ENCODE data around the gene PRSS38.

Gene PRSS38

DNA sequence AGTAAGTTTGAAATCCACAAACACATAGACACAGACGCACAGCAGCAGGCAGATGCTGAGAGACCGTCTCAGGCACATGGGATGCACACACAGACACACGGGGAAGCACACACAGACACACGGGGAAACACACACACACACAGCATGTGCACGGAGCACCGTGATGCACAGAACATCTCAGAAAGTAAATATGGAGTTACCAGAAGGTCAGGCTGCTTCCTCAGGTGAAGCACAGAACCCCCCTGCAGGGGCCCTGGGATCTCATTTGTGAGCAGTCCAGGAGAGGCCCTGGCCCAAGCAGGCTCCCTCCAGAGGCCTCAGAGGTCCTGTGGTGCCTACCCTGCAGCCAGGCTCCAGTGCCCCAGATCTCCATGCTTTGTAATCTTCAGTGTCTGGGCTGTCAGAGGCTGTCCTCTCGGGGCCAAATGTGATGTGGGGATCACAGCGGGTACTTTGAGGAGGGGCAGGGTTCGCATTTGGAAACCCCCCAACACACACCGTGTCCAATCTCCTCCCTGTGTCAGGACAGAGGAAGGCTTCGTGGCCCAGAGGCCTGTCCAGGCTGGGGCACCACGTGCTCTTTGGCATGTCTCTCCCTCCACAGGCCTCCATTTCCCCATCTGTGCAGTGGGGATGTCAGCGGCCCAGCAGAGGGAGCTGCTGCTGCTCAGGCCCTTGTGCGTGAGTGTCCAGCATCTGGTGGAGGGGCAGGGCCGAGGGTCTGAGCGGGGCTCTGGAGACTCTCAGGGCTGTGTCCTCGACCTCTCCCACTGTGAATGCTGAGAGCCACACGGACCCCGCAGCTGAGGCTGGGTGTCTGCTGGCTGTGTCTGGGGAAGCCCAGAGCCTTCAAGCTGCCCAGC lies 23.0 kb upstream of the PRSS38 start:
- TF ChIP-seq, protein P1, sequence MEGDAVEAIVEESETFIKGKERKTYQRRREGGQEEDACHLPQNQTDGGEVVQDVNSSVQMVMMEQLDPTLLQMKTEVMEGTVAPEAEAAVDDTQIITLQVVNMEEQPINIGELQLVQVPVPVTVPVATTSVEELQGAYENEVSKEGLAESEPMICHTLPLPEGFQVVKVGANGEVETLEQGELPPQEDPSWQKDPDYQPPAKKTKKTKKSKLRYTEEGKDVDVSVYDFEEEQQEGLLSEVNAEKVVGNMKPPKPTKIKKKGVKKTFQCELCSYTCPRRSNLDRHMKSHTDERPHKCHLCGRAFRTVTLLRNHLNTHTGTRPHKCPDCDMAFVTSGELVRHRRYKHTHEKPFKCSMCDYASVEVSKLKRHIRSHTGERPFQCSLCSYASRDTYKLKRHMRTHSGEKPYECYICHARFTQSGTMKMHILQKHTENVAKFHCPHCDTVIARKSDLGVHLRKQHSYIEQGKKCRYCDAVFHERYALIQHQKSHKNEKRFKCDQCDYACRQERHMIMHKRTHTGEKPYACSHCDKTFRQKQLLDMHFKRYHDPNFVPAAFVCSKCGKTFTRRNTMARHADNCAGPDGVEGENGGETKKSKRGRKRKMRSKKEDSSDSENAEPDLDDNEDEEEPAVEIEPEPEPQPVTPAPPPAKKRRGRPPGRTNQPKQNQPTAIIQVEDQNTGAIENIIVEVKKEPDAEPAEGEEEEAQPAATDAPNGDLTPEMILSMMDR (IDR thresholded peaks at IDR 0.05; ENCODE audit: low read depth, low read length) = peak; percentile 45
- TF ChIP-seq EZH2phosphoT487 (IDR thresholded peaks at IDR 0.05; ENCODE audit: low read depth) = no peak
- H3K27me3 ChIP-seq (ENCODE audit: low read depth, low read length) = 0 out of 2 replicates have a peak, but pooled peaks cover 4% of the 10 kb centered on the region
- H3K4me1 ChIP-seq (ENCODE audit: low read length) = peaks cover 5% of the 10 kb centered on the region; the same call in 1 of the 2 replicates
- H3K79me2 ChIP-seq (ENCODE audit: low read length) = no peaks in the 10 kb centered on the region
- no peak overlapping the region for H3K4me3 ChIP-seq (ENCODE audit: low read length)
- H3K36me3 ChIP-seq (replicated peaks; ENCODE audit: low read depth, low read length) = no peaks in the 10 kb centered on the region
- no peaks in the 10 kb centered on the region for H3K9me3 ChIP-seq (ENCODE audit: insufficient read depth, low read length)
- H3K4me2 ChIP-seq (ENCODE audit: low read length) = no peak overlapping the region
- H3K27ac ChIP-seq (ENCODE audit: low read length) = no peak overlapping the region
- H3K9ac ChIP-seq (ENCODE audit: low read length) = no peak overlapping the region
- no peaks in the 10 kb centered on the region for H4K20me1 ChIP-seq (ENCODE audit: insufficient read depth, low read length)
- H2AFZ ChIP-seq (ENCODE audit: low read depth, low read length) = no peak overlapping the region

DNA sequence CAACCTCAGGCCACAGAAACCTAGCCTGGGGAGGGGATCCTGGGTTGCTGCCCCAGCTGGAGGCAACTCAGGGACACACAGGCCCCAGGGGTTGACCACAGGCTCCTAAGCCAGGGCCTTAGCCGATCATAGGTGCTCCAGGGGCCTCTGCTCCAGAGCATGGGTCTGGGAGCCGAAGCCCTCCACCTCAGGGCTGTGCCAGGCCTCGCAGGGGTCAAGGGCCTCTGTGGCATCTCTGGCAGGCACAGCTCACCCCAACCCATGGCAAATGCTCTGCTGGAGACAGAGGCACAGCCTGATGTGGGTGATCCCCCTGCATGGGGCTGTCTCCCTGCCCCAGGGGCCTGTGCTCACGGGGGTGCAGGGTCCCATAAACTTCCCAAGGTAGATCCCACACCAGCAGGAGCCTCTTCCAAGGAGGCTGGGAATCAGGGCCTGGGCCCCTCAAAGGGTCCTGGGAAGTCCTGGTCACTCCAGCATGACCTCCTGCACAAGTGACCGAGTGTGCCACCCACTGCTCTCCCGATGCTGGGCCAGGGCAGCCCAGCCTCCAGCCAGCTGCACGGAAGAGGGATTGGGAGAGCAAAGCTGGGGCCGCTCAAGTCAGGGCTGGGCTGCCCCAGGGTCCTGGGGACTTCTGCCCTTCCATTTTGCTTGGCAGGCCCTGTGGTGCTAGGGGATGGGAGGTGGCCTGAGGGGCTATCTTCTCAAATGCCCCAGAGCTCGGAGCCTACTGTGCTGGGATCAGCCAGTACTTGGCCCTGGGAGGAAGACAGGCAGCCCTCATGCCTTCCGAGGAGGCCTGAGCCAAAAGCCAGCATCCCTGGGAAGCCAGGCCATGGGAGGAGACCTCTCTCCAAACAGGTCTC lies 22.2 kb upstream of the PRSS38 start:
- no peak overlapping the region for H3K4me3 ChIP-seq (ENCODE audit: low read length)
- no peaks in the 10 kb centered on the region for H3K79me2 ChIP-seq (ENCODE audit: low read length)
- H3K36me3 ChIP-seq (replicated peaks; ENCODE audit: low read depth, low read length) = no peaks in the 10 kb centered on the region
- H3K27me3 ChIP-seq (ENCODE audit: low read depth, low read length) = 0 out of 2 replicates have a peak, but pooled peaks cover 8% of the 10 kb centered on the region
- H3K4me1 ChIP-seq (ENCODE audit: low read length) = peaks cover 3% of the 10 kb centered on the region; the same call in 1 of the 2 replicates
- H4K20me1 ChIP-seq (ENCODE audit: insufficient read depth, low read length) = no peaks in the 10 kb centered on the region
- H3K9me3 ChIP-seq (ENCODE audit: insufficient read depth, low read length) = no peaks in the 10 kb centered on the region
- no peak overlapping the region for H3K9ac ChIP-seq (ENCODE audit: low read length)
- TF ChIP-seq EZH2phosphoT487 (IDR thresholded peaks at IDR 0.05; ENCODE audit: low read depth) = no peak
- TF ChIP-seq, protein P1 (IDR thresholded peaks at IDR 0.05; ENCODE audit: low read depth, low read length) = no peak
- H2AFZ ChIP-seq (ENCODE audit: low read depth, low read length) = no peak overlapping the region
- no peak overlapping the region for H3K27ac ChIP-seq (ENCODE audit: low read length)
- no peak overlapping the region for H3K4me2 ChIP-seq (ENCODE audit: low read length)

DNA sequence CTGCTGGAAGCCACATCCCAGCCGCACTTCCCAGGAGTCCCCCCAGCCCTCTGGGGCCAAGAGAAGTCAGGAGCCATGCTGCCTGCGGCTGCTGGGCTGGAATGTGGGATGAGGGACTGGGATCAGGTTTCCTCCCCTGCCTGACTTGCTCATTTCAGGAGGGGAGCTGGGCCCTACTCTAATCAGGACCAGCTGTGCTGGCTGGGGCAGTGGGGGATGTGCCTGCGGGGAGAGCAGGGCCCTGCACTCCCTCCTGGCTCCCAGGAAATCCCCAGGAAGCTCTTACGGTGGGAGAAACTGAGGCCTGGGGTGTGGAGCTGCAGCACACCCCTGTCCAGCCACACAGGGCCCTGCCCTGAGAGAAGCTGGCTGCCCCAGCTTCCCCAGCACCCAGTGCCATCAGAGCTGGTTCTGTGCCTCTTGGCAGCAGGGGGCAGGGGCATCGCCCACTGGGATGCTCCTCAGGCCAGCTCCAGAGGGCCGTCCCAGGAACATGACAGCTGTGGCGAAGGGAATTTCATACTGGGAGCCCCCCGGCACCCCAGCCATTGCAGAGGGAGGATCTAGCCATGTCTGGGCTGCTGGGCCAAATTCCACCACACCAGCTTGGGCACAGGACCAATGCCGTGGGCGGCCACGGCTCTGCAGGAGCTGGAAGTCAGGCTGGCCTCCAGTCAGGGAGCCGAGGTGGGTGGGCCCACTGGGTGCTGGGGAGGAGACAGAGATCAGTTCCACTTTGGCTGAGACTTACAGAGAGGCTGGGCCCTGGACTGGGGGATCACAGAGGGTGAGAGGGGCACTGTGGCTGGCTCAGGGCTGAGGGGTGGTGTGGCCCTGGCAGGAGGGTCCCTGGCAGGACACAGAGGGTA lies 21.3 kb upstream of the PRSS38 start:
- no peaks in the 10 kb centered on the region for H3K36me3 ChIP-seq (replicated peaks; ENCODE audit: low read depth, low read length)
- TF ChIP-seq, protein P1 (IDR thresholded peaks at IDR 0.05; ENCODE audit: low read depth, low read length) = no peak
- TF ChIP-seq EZH2phosphoT487 (IDR thresholded peaks at IDR 0.05; ENCODE audit: low read depth) = no peak
- peaks cover 9% of the 10 kb centered on the region; the same call in 1 of the 2 replicates for H3K27me3 ChIP-seq (ENCODE audit: low read depth, low read length)
- no peaks in the 10 kb centered on the region for H3K79me2 ChIP-seq (ENCODE audit: low read length)
- no peaks in the 10 kb centered on the region for H4K20me1 ChIP-seq (ENCODE audit: insufficient read depth, low read length)
- H3K4me1 ChIP-seq (ENCODE audit: low read length) = no peaks in the 10 kb centered on the region
- H2AFZ ChIP-seq (ENCODE audit: low read depth, low read length) = no peak overlapping the region
- no peak overlapping the region for H3K9ac ChIP-seq (ENCODE audit: low read length)
- H3K9me3 ChIP-seq (ENCODE audit: insufficient read depth, low read length) = no peaks in the 10 kb centered on the region
- no peak overlapping the region for H3K4me3 ChIP-seq (ENCODE audit: low read length)
- no peak overlapping the region for H3K27ac ChIP-seq (ENCODE audit: low read length)
- no peak overlapping the region for H3K4me2 ChIP-seq (ENCODE audit: low read length)

All from OCI-LY3 (cell line).